ENCODE results near the gene NEURL3.
A peak's percentile ranks its signal among the peaks of the same experiment; 100 is the strongest.

NEURL3 gene

DNA sequence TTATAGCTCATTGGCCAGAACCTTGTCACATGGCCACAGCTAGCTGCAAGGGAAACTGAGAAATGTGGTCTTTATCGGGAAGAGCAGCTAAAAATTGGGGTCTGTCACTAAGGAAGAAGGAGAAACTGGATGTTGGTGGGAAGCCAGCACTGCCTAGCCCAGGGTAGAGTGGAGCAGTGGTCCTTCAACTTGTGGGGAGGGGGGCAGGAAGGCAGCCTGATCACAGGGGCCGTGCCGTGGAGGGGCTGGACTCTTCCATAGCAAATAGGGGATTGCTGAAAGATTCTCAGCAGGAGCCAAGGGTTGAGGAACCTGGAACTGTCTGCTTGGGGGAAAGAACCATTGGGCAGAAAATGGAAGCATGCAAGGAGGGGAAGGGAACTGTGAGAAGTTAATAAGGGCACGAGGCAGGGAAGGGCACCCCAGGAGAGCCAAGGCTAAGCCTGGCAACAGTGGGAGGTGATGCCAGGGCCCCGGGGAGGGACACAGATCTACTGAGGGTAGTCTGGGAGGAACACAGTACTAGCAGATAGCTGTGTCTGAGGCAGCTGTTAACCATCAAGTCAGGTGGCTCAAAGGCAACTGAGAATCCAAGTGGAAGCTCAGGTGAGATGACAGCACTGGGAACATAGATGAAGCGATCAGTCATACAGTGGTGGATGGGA, 5.9 kb upstream of the NEURL3 start:
- no peak for DNase-seq (ENCODE audit: low read depth)
- no peak overlapping the region for H3K4me3 ChIP-seq (ENCODE audit: control insufficient read depth, low read depth, low read length)
- TF ChIP-seq, protein P1, sequence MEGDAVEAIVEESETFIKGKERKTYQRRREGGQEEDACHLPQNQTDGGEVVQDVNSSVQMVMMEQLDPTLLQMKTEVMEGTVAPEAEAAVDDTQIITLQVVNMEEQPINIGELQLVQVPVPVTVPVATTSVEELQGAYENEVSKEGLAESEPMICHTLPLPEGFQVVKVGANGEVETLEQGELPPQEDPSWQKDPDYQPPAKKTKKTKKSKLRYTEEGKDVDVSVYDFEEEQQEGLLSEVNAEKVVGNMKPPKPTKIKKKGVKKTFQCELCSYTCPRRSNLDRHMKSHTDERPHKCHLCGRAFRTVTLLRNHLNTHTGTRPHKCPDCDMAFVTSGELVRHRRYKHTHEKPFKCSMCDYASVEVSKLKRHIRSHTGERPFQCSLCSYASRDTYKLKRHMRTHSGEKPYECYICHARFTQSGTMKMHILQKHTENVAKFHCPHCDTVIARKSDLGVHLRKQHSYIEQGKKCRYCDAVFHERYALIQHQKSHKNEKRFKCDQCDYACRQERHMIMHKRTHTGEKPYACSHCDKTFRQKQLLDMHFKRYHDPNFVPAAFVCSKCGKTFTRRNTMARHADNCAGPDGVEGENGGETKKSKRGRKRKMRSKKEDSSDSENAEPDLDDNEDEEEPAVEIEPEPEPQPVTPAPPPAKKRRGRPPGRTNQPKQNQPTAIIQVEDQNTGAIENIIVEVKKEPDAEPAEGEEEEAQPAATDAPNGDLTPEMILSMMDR (IDR thresholded peaks at IDR 0.05; ENCODE audit: control insufficient read depth, insufficient read depth, low read depth, low read length, missing control alignments), result no peak

DNA sequence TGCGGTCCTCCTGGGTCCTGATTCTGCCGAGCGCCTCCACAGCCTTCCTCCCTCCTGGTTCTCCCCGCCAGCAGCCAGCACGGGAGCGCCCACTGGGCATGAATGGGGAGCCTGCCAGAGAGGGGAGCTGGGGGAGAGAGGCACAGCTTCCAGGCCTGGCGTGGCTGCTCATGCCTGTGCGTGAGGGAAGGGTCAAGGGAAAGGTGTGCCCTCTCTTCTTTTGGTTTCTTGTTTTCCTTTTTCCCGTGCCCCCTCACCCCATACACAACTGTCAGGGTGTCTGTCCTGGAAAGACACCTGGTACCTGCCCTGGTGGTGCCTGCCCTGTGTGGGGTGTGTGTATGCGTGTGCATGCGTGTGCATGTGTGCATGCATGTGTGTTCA, 4.7 kb upstream of the NEURL3 start:
- DNase-seq (ENCODE audit: low read depth), result no peak
- TF ChIP-seq, protein P1 (IDR thresholded peaks at IDR 0.05; ENCODE audit: control insufficient read depth, insufficient read depth, low read depth, low read length, missing control alignments), result no peak
- H3K4me3 ChIP-seq (ENCODE audit: control insufficient read depth, low read depth, low read length), result no peak overlapping the region

DNA sequence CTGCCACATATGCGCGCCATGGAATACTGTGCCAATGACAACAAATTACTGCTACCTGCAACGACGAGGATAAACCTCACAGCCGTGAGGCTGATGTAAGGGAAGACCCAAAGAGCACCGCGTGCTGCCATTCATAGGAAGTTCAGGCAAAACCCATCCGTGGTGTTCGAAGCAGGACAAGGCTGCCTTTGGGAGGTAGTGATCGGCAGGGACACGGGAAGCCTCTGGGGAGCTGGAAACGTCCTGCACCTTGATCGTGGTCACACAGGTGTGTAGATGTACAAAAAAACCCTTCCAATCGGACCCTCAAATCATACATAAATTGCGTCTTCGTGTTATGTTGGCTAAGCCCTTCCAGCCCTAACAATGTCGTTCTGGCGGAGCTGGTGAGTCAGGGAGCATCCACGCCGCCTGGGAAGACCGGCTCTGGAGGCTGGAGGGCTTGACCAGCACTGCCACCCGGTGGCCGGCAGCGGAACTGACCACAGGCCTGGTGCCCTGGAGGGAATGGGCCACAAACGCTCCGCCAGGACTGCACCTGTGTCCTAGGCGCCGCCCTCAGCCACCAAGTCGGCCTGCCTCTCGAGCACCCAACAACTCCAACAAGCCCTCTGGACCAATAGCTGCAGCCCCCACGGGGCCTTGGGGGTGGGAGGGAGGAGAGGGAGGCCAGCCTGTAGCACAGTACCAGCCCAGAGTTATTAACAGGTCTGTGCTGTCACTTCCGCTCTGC, 4.1 kb upstream of the NEURL3 start:
- H3K4me3 ChIP-seq (ENCODE audit: control insufficient read depth, low read depth, low read length), result no peak overlapping the region
- TF ChIP-seq, protein P1 (IDR thresholded peaks at IDR 0.05; ENCODE audit: control insufficient read depth, insufficient read depth, low read depth, low read length, missing control alignments), result peak; percentile 98
- peak; percentile 42 for DNase-seq (ENCODE audit: low read depth)

DNA sequence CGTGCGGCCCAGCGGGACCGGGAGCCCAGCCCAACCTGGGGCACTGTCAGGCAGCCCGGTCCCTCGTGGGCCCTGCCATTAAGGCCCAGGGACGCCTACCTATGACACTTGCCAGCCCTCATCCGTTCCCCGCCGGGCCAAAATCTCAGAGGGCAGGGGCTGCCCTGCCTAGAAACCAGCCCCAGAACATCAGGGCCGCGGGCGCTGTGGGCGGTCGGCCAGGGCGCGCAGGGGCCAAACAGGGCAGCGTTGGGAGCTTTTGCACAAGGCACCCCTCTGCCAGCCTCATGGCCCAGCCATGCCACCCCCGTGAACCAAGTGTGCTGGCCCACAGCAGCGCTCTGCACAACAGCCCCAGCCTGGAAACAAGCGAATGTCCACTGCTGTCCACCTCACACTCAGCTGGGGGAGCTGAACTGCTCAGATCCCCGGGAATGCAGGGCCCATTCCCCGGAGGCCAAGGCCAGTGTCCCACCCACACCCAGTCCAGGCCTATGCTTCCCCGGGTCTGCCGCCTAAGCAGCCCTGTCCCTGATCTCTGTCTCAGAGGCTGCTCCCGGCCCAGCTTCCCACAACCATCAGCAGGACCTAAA, 3.5 kb upstream of the NEURL3 start:
- no peak overlapping the region for H3K4me3 ChIP-seq (ENCODE audit: control insufficient read depth, low read depth, low read length)

DNA sequence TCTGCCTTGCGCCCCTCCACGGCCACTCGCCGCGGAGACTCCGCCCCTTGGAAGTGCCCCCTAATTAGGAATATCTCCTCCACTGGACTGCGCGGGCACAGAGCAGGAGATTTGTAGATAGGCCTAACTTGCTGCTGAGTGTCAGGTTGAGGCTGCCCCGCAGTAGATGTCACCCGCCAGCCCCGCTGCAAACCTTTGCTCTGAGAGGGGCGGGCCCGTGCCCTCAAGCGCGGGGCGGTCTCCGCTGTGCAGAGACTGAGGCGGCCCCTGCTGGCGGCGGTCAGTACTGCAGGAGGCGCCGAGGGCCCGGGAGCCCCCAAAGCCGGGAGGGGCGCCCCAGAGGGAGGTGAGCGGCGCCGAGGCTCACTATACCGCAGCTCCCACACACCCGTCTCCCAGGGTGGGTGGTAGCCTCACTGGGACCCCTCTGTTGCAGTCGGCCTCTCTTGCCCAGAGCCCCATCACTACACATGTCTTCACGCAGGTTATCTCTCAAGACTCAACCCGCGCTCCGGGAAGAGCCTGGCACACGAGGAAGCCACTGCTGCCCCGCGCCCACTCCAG, 2.9 kb upstream of the NEURL3 start:
- TF ChIP-seq, protein P1 (IDR thresholded peaks at IDR 0.05; ENCODE audit: control insufficient read depth, insufficient read depth, low read depth, low read length, missing control alignments), result peak; percentile 85
- peak overlapping the region; percentile 2 for H3K4me3 ChIP-seq (ENCODE audit: control insufficient read depth, low read depth, low read length)
- no peak for DNase-seq (ENCODE audit: low read depth)

More for the DNA sequence above, 3.5 kb upstream of the NEURL3 start:
- no peak for DNase-seq (ENCODE audit: low read depth)
- TF ChIP-seq, protein P1 (IDR thresholded peaks at IDR 0.05; ENCODE audit: control insufficient read depth, insufficient read depth, low read depth, low read length, missing control alignments), result no peak

DNA sequence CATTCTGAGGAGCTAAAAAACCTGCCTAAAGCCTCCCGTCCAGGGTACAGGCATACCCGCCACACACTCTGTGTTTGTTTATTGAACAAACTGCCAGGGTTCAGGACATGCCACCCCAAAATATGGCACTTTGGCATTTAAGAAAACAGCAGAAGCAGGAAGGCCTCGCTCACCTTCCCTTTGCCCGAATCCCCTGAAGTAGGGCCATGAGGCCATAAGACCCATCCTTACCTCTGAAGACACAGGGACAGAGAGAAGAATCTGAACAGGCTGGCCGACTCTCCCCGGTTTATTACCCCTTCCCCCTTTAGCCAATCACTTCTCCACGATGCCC, 1.7 kb upstream of the NEURL3 start:
- TF ChIP-seq, protein P1 (IDR thresholded peaks at IDR 0.05; ENCODE audit: control insufficient read depth, insufficient read depth, low read depth, low read length, missing control alignments), result no peak
- no peak overlapping the region for H3K4me3 ChIP-seq (ENCODE audit: control insufficient read depth, low read depth, low read length)
- no peak for DNase-seq (ENCODE audit: low read depth)

All from AG09309 (cell line).